HEK293 (cell line): ENCODE measurements around the gene TMUB1.

ENCODE experiments used
- CTCF ChIA-PET: fragments of 350-600 bp; formaldehyde crosslinking; extraction: SDS; loops from one replicate; lab custom pipeline; 2021; ENCODE audit warnings: antibody characterized with exemption; lab: Yijun Ruan, JAX
- POLR2A ChIA-PET: fragments of 300-600 bp; formaldehyde crosslinking; extraction: SDS; loops from one replicate; lab custom pipeline; 2020; ENCODE audit warnings: antibody characterized with exemption, inconsistent platforms; lab: Yijun Ruan, JAX
- H3K27ac ChIP-seq: fragments of 200-500 bp; sonication (Bioruptor generic); 2 replicates; pipeline ENCODE4 v1.5.1; 2014; ENCODE audit warnings: low read depth, low read length, control low read depth, inconsistent platforms; ENCODE audit errors: extremely low read depth
- H3K36me3 ChIP-seq, 2 experiments: fragments of 200-500 bp in 1 of 2; sonication (Bioruptor generic) in 1 of 2; 1 replicate in 1 of 2; 2 replicates in 1 of 2; pipeline ENCODE4 v1.5.1; 2014 to 2017; ENCODE audit warnings: inconsistent platforms in 2 of 2, low read length in 2 of 2; ENCODE audit not compliant: control insufficient read depth in 2 of 2, insufficient read depth in 1 of 2
- H3K4me1 ChIP-seq: fragments of 200-500 bp; sonication (Bioruptor generic); 2 replicates; pipeline ENCODE4 v1.5.1; 2014; ENCODE audit warnings: mild to moderate bottlenecking, low read length, inconsistent platforms; ENCODE audit not compliant: control insufficient read depth, insufficient read depth
- H3K4me3 ChIP-seq: 2 replicates; pipeline ENCODE4 v1.5.1; 2011; ENCODE audit warnings: low read depth, mild to moderate bottlenecking, control low read depth, low read length, moderate library complexity
- H3K9me3 ChIP-seq: fragments of 200-500 bp; sonication (Bioruptor generic); 2 replicates; pipeline ENCODE4 v1.5.1; 2014; ENCODE audit warnings: low read depth, low read length, inconsistent platforms; ENCODE audit not compliant: control insufficient read depth, insufficient read depth
- GLI2 ChIP-seq: fragments of 450-650 bp; formaldehyde crosslinking; IDR thresholded peaks from 2 replicates; pipeline ENCODE4; 2017; ENCODE audit warnings: missing biosample characterization, missing genetic modification characterization, low read depth, borderline replicate concordance
- GLIS1 ChIP-seq: fragments of 450-650 bp; formaldehyde crosslinking; IDR thresholded peaks from 2 replicates; pipeline ENCODE4 v1.5.1; 2016; ENCODE audit warnings: missing biosample characterization, missing genetic modification characterization
- MZF1 ChIP-seq: fragments of 450-650 bp; formaldehyde crosslinking; IDR thresholded peaks from 2 replicates; pipeline ENCODE4 v1.5.1; 2017; ENCODE audit warnings: missing biosample characterization, missing genetic modification characterization, borderline replicate concordance
- ZNF10 ChIP-seq: fragments of 450-650 bp; formaldehyde crosslinking; IDR thresholded peaks from 2 replicates; pipeline ENCODE4 v1.5.1; 2017; ENCODE audit warnings: missing biosample characterization, missing genetic modification characterization
- ZNF24 ChIP-seq: fragments of 450-650 bp; formaldehyde crosslinking; IDR thresholded peaks from 2 replicates; pipeline ENCODE4 v1.5.1; 2016; ENCODE audit warnings: missing biosample characterization, missing genetic modification characterization
- ZNF366 ChIP-seq: fragments of 450-650 bp; formaldehyde crosslinking; conservative IDR thresholded peaks from 2 replicates; pipeline ENCODE4 v1.5.1; 2016; ENCODE audit warnings: missing biosample characterization, missing genetic modification characterization
- ZNF473 ChIP-seq: fragments of 450-650 bp; formaldehyde crosslinking; IDR thresholded peaks from 2 replicates; pipeline ENCODE4 v1.5.1; 2017; ENCODE audit warnings: missing biosample characterization, missing genetic modification characterization
- ZNF558 ChIP-seq: fragments of 450-650 bp; formaldehyde crosslinking; IDR thresholded peaks from 2 replicates; pipeline ENCODE4 v1.5.1; 2016; ENCODE audit warnings: missing biosample characterization, missing genetic modification characterization
- ZNF560 ChIP-seq: fragments of 450-650 bp; formaldehyde crosslinking; IDR thresholded peaks from 2 replicates; pipeline ENCODE4 v1.5.1; 2017; ENCODE audit warnings: missing biosample characterization, missing genetic modification characterization, borderline replicate concordance
- ZNF621 ChIP-seq: fragments of 450-650 bp; formaldehyde crosslinking; IDR thresholded peaks from 2 replicates; pipeline ENCODE4 v1.5.1; 2017; ENCODE audit warnings: missing biosample characterization, missing genetic modification characterization
- TF ChIP-seq, protein P1 (sequence below): fragments of 450-650 bp; formaldehyde crosslinking; conservative IDR thresholded peaks from 2 replicates; pipeline ENCODE4 v1.5.1; 2016; ENCODE audit warnings: low read depth, missing biosample characterization, missing genetic modification characterization
- TF ChIP-seq, protein P2 (sequence below): fragments of 450-650 bp; formaldehyde crosslinking; IDR thresholded peaks from 2 replicates; pipeline ENCODE4 v1.5.1; 2017; ENCODE audit warnings: missing biosample characterization, mild to moderate bottlenecking, missing genetic modification characterization, moderate library complexity
- TF ChIP-seq, protein P3 (sequence below): fragments of 450-650 bp; formaldehyde crosslinking; IDR thresholded peaks from 2 replicates; pipeline ENCODE4 v1.5.1; 2016; ENCODE audit warnings: missing biosample characterization, missing genetic modification characterization
- TF ChIP-seq, protein P4 (sequence below): fragments of 450-650 bp; IDR thresholded peaks from 2 replicates; pipeline ENCODE4 v1.5.1; 2018; ENCODE audit warnings: missing biosample characterization, mild to moderate bottlenecking, missing genetic modification characterization

Gene TMUB1

DNA sequence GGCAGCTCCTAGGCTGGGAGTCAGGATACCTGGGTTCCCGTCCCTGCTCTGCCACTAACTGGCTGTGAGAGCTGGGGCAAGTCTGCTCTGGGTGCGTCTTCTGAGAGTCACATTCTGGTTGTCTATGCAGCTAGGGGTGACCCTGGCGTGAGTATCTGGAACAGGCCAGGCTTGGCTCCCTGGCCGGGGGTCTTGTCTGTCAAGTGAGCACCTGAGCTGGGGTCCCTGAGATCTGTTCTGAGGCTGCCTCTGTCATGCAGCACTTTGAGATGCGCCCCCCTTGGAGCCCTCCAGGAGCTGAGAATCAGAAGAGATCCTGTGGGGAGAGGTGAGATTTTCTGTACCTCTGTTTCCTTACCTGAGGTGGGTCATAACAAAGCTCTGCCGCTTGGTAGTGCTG is 10.5 kb upstream of the TMUB1 start:
- Histone ChIP-seq H3K4me3 (no peak overlapping the region), H3K36me3 (peaks cover 0 to 48% of the 10 kb centered on the region in 2 experiments; a peak in 2 of 3 replicates), H3K4me1 (peaks cover 4% of the 10 kb centered on the region; the same call in 1 of the 2 replicates), H3K27ac (no peak overlapping the region), H3K9me3 (no peaks in the 10 kb centered on the region)
- ChIA-PET POLR2A (no interaction called here), CTCF (interaction anchor here (0.6 to 4.9 kb wide), 5 partner anchors 13 to 84 kb away, joined by 3 to 43 read pairs (median 3); no protein-coding TSS in a partner anchor)
- TF ChIP-seq ZNF473 (no peak), GLIS1 (tag by site-specific recombination) (0 out of 2 replicates have a peak, but pooled peaks have one; percentile 10), ZNF621 (tag by site-specific recombination) (no peak)
- TF ChIP-seq, protein P1, sequence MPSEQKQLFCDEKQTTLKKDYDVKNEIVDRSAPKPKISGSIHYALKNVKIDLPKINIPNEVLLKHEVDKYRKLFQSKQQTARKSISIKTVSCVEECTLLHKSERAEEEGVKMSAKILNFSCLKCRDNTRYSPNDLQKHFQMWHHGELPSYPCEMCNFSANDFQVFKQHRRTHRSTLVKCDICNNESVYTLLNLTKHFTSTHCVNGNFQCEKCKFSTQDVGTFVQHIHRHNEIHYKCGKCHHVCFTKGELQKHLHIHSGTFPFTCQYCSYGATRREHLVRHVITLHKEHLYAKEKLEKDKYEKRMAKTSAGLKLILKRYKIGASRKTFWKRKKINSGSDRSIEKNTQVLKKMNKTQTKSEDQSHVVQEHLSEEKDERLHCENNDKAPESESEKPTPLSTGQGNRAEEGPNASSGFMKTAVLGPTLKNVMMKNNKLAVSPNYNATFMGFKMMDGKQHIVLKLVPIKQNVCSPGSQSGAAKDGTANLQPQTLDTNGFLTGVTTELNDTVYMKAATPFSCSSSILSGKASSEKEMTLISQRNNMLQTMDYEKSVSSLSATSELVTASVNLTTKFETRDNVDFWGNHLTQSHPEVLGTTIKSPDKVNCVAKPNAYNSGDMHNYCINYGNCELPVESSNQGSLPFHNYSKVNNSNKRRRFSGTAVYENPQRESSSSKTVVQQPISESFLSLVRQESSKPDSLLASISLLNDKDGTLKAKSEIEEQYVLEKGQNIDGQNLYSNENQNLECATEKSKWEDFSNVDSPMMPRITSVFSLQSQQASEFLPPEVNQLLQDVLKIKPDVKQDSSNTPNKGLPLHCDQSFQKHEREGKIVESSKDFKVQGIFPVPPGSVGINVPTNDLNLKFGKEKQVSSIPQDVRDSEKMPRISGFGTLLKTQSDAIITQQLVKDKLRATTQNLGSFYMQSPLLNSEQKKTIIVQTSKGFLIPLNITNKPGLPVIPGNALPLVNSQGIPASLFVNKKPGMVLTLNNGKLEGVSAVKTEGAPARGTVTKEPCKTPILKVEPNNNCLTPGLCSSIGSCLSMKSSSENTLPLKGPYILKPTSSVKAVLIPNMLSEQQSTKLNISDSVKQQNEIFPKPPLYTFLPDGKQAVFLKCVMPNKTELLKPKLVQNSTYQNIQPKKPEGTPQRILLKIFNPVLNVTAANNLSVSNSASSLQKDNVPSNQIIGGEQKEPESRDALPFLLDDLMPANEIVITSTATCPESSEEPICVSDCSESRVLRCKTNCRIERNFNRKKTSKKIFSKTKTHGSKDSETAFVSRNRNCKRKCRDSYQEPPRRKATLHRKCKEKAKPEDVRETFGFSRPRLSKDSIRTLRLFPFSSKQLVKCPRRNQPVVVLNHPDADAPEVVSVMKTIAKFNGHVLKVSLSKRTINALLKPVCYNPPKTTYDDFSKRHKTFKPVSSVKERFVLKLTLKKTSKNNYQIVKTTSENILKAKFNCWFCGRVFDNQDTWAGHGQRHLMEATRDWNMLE (tag by site-specific recombination): no peak

DNA sequence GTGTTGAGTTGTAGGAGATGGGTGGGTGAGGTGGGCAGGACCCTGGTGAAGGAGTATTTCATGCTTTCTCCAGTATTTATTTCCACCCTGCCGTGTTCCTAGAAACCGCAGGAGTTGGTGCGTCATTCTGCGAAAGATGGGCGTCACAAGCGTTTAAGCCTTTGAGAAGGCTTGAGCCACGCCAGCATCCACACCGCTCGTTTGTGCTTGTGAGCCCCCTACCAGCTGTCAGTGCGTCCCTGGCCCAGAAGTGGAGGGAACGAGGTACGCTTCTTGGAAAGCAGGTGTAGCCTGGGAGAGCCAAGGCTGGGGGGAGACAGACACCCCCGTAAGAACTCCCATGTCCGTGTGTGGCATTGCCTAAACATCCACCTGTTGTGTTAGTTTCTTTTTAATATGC is 8.7 kb upstream of the TMUB1 start:
- no peak overlapping the region for H3K27ac ChIP-seq
- ChIA-PET CTCF (interaction anchor here (0.6 to 4.9 kb wide), 9 partner anchors 8 to 255 kb away, joined by 3 to 43 read pairs (median 4); partner anchors contain the start of gene ABCB8), POLR2A (no interaction called here)
- H3K9me3 ChIP-seq: no peaks in the 10 kb centered on the region
- no peak overlapping the region for H3K4me3 ChIP-seq
- peaks cover 4% of the 10 kb centered on the region; the same call in 1 of the 2 replicates for H3K4me1 ChIP-seq
- TF ChIP-seq, protein P2, sequence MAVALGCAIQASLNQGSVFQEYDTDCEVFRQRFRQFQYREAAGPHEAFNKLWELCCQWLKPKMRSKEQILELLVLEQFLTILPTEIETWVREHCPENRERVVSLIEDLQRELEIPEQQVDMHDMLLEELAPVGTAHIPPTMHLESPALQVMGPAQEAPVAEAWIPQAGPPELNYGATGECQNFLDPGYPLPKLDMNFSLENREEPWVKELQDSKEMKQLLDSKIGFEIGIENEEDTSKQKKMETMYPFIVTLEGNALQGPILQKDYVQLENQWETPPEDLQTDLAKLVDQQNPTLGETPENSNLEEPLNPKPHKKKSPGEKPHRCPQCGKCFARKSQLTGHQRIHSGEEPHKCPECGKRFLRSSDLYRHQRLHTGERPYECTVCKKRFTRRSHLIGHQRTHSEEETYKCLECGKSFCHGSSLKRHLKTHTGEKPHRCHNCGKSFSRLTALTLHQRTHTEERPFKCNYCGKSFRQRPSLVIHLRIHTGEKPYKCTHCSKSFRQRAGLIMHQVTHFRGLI (tag by site-specific recombination): no peak
- TF ChIP-seq, protein P3, sequence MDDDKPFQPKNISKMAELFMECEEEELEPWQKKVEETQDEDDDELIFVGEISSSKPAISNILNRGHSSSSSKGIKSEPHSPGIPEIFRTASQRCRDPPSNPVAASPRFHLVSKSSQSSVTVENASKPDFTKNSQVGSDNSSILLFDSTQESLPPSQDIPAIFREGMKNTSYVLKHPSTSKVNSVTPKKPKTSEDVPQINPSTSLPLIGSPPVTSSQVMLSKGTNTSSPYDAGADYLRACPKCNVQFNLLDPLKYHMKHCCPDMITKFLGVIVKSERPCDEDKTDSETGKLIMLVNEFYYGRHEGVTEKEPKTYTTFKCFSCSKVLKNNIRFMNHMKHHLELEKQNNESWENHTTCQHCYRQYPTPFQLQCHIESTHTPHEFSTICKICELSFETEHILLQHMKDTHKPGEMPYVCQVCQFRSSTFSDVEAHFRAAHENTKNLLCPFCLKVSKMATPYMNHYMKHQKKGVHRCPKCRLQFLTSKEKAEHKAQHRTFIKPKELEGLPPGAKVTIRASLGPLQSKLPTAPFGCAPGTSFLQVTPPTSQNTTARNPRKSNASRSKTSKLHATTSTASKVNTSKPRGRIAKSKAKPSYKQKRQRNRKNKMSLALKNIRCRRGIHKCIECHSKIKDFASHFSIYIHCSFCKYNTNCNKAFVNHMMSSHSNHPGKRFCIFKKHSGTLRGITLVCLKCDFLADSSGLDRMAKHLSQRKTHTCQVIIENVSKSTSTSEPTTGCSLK (tag by site-specific recombination): no peak
- no peak for TF ChIP-seq ZNF24 (tag by site-specific recombination)
- no peak for TF ChIP-seq ZNF10 (tag by site-specific recombination)
- TF ChIP-seq GLI2 (tag by site-specific recombination): no peak
- no peak for TF ChIP-seq MZF1 (tag by site-specific recombination)
- no peak for TF ChIP-seq ZNF366 (tag by site-specific recombination)
- TF ChIP-seq ZNF558 (tag by site-specific recombination): no peak
- no peak for TF ChIP-seq ZNF560
- TF ChIP-seq, protein P4, sequence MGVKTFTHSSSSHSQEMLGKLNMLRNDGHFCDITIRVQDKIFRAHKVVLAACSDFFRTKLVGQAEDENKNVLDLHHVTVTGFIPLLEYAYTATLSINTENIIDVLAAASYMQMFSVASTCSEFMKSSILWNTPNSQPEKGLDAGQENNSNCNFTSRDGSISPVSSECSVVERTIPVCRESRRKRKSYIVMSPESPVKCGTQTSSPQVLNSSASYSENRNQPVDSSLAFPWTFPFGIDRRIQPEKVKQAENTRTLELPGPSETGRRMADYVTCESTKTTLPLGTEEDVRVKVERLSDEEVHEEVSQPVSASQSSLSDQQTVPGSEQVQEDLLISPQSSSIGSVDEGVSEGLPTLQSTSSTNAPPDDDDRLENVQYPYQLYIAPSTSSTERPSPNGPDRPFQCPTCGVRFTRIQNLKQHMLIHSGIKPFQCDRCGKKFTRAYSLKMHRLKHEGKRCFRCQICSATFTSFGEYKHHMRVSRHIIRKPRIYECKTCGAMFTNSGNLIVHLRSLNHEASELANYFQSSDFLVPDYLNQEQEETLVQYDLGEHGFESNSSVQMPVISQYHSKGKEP: no peak
- peaks cover 0 to 55% of the 10 kb centered on the region in 2 experiments; a peak in 1 of 3 replicates for H3K36me3 ChIP-seq
